Neutrophil (primary cell): ENCODE results near the gene SOS1.

Source experiments
- H3K27ac ChIP-seq: fragments of 200-600 bp; sonication (generic); 2 replicates; pipeline ENCODE4 v1.5.1; 2016; ENCODE audit warnings: mild to moderate bottlenecking, moderate library complexity
- H3K27me3 ChIP-seq: fragments of 200-600 bp; sonication (generic); 2 replicates; pipeline ENCODE4 v1.6.0; 2016; ENCODE audit warnings: mild to moderate bottlenecking
- H3K36me3 ChIP-seq: fragments of 200-600 bp; sonication (generic); 2 replicates; pipeline ENCODE4 v1.5.1; 2017
- H3K4me1 ChIP-seq, 2 experiments: fragments of 200-600 bp in 1 of 2; sonication (generic) in 1 of 2; 1 replicate in 1 of 2; 2 replicates in 1 of 2; pipeline versions ENCODE4 v1.5.1 to v1.6.1; 2013 to 2016; ENCODE audit warnings: low read depth in 1 of 2, low read length in 1 of 2, mild to moderate bottlenecking in 1 of 2, moderate library complexity in 1 of 2; ENCODE audit not compliant: control insufficient read depth in 1 of 2, insufficient read depth in 1 of 2
- H3K4me3 ChIP-seq, 2 experiments: fragments of 200-600 bp in 1 of 2; sonication (generic) in 1 of 2; 1 replicate in 1 of 2; 2 replicates in 1 of 2; pipeline ENCODE4 v1.5.1; 2013 to 2016; ENCODE audit warnings: low read depth in 1 of 2, low read length in 1 of 2, mild to moderate bottlenecking in 1 of 2, moderate library complexity in 1 of 2
- H3K9me3 ChIP-seq: fragments of 200-600 bp; sonication (generic); 2 replicates; pipeline ENCODE4 v1.5.1; 2016
- CTCF ChIP-seq: fragments of 200-600 bp; sonication (generic); IDR thresholded peaks from 2 replicates; pipeline ENCODE4 v1.5.1; 2016; ENCODE audit warnings: antibody characterized with exemption

The SOS1 gene

DNA sequence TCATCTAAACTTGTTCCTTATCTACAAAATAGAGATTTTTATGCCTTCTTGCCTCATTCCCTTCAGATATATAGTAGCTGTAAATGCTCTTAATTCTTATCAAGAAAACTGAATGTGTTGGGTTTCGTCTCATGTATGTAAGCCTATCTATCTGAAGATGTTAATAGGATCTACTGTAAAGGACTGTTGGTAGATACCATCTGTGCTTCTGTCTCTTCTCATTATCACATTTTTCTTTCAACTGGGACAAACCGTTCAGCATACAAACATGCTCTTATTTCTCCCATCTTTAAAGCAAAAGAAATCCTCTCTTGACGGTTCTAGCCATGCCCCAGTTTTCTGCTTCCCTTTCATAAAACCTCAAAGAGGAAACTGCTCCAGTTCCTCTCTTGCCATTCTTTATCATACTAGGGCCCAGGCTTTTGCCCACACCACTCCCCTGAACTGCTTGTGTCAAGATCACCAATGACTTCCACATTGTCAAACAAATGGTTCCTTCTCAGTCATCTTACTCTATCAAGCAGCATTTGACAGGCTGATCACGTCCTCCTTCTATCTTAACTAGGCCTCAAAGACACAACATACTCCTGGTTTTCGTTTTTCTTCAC, 142.5 kb downstream of the SOS1 start:
- peaks cover 4% of the 10 kb centered on the region for H3K36me3 ChIP-seq
- no peak overlapping the region for H3K27ac ChIP-seq
- TF ChIP-seq CTCF = no peak
- H3K4me3 ChIP-seq = no peak overlapping the region
- no peaks in the 10 kb centered on the region for H3K9me3 ChIP-seq
- H3K27me3 ChIP-seq = no peaks in the 10 kb centered on the region
- peaks cover 12 to 23% of the 10 kb centered on the region in 2 experiments for H3K4me1 ChIP-seq

DNA sequence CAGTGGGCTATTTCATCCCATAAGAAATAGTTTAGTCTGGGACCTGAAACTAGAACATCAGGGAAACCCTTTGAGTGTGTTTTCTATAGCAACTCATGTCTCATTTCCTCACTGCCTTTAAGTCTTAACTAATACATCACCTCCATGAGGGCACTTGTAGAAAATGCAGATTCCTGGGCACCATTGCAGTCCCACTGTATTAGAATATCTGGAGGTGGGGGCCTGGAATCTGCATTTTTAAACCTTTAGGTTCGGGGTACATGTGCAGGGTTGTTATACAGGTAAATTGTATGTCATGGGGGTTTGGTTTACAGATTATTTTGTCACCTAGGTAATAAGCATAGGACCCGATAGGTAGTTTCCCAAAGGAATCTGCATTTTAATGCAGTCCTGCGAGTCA, 143.8 kb downstream of the SOS1 start:
- Histone ChIP-seq H3K9me3 (no peaks in the 10 kb centered on the region), H3K27me3 (no peaks in the 10 kb centered on the region), H3K27ac (no peak overlapping the region), H3K4me3 (no peak overlapping the region), H3K4me1 (peaks cover 12 to 23% of the 10 kb centered on the region in 2 experiments), H3K36me3 (no peaks in the 10 kb centered on the region)
- TF ChIP-seq CTCF = no peak

GRCh38 chr2:38975042-38975441, 145.8 kb downstream of the SOS1 start:
- TF ChIP-seq CTCF = no peak
- Histone ChIP-seq H3K36me3 (no peaks in the 10 kb centered on the region), H3K4me3 (no peak overlapping the region), H3K27me3 (no peaks in the 10 kb centered on the region), H3K9me3 (no peaks in the 10 kb centered on the region), H3K27ac (no peak overlapping the region), H3K4me1 (peaks cover 12 to 23% of the 10 kb centered on the region in 2 experiments)

- Histone ChIP-seq H3K9me3 (no peaks in the 10 kb centered on the region), H3K36me3 (no peaks in the 10 kb centered on the region), H3K27ac (no peak overlapping the region), H3K4me1 (peaks cover 12 to 19% of the 10 kb centered on the region in 2 experiments), H3K4me3 (no peak overlapping the region), H3K27me3 (no peaks in the 10 kb centered on the region)
- no peak for TF ChIP-seq CTCF
Measured at GRCh38 chr2:38973266-38973665, 147.6 kb downstream of the SOS1 start.

DNA sequence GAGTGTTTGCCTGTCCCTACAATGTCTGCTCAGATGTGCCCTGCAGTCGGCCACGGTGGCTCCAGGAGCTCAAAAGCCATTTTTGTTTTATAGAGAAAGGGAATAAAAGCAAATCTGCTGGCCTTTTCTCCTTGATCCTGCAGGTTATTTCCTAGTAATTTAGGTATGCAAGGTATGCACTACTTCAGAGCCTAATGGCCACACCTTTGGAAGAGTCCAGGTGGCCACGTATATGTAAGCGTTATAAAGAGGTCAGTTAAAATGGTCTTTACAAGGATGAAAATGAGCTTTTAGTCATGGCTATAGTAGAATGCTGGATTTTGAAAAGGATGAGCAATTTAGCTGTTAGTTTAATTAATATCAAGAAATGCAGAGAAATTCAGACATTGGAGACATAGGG, 149.5 kb downstream of the SOS1 start:
- Histone ChIP-seq H3K9me3 (no peaks in the 10 kb centered on the region), H3K4me3 (no peak overlapping the region), H3K36me3 (no peaks in the 10 kb centered on the region), H3K27ac (no peak overlapping the region), H3K4me1 (peaks cover 11 to 15% of the 10 kb centered on the region in 2 experiments), H3K27me3 (no peaks in the 10 kb centered on the region)
- no peak for TF ChIP-seq CTCF
